ENCODE results near the gene SMG6. TPM values are rescaled to one million over a fixed set of nuclear protein-coding genes. Genes with fewer than 3 reads are reported as not detected.

The SMG6 gene
- total RNA-seq, 1 donor from 2014 or later, result 39.7 TPM

- H3K9me3 ChIP-seq (ENCODE audit: insufficient read depth, low read depth, low read length), result no peaks in the 10 kb centered on the region
- peaks cover 2% of the 10 kb centered on the region for H3K9me3 Mint-ChIP-seq (ENCODE audit: unreplicated experiment)
Measured at GRCh38 chr17:2053380-2054261, 250.0 kb downstream of the SMG6 start.

DNA sequence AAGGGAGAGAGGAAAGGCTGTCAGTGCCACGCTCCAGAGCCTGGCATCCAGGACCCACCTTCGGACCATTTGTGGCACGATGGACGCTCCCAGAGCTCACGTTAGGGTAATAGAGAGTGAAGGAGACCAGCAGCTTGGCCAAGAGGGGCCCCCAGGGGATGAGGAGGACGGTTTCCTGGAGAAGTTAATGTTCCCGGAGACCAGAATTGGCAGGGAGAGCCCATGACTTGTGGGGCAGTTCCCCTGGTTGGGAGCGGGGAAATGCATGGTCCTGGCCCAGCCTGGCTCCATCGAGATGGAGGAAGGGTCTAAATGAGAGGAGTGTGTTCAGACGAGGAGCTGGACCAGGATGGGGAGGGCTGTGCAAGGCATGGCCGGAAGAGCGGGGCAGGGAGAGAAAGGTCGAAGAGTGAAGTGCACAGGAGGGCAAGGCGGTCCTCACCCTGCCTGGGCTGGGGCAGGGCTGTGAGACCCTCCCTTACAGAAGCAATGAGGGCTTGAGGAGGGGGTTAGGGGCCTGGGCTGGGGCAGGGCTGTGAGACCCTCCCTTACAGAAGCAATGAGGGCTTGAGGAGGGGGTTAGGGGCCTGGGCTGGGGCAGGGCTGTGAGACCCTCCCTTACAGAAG, 251.5 kb downstream of the SMG6 start:
- no peak for FAIRE-seq
- H3K4me3 Mint-ChIP-seq (ENCODE audit: unreplicated experiment), result no peak overlapping the region
- no peaks in the 10 kb centered on the region for H3K27me3 ChIP-seq (ENCODE audit: insufficient read depth, low read length)

More at GRCh38 chr17:2053380-2054261, 250.0 kb downstream of the SMG6 start:
- H3K9ac ChIP-seq (ENCODE audit: low read length), result peak overlapping the region; percentile 93
- H3K4me1 ChIP-seq (ENCODE audit: insufficient read depth, low read length), result peaks cover 29% of the 10 kb centered on the region
- no peaks in the 10 kb centered on the region for H3K27me3 ChIP-seq (ENCODE audit: insufficient read depth, low read length)
- H3K4me3 ChIP-seq (ENCODE audit: insufficient read depth, low read depth, low read length), result peak overlapping the region; percentile 78
- H3K4me1 Mint-ChIP-seq (ENCODE audit: low read depth, unreplicated experiment), result peaks cover 8% of the 10 kb centered on the region
- H3K27ac ChIP-seq (ENCODE audit: low read depth, low read length), result peak overlapping the region; percentile 60
- H3K4me2 ChIP-seq (ENCODE audit: low read length), result peak overlapping the region; percentile 86
- peaks cover 34% of the 10 kb centered on the region for H4K20me1 ChIP-seq (ENCODE audit: insufficient read depth, low read length)
- peaks cover 42% of the 10 kb centered on the region for H3K79me2 ChIP-seq (ENCODE audit: insufficient read depth, low read length)
- peaks cover 4% of the 10 kb centered on the region for H3K36me3 Mint-ChIP-seq (ENCODE audit: low read depth, unreplicated experiment)
- peak overlapping the region; percentile 66 for H3K27ac Mint-ChIP-seq (ENCODE audit: unreplicated experiment)
- H3K36me3 ChIP-seq (ENCODE audit: insufficient read depth, low read length), result no peaks in the 10 kb centered on the region
- no peak for FAIRE-seq
- peak overlapping the region; percentile 27 for H2AFZ ChIP-seq (ENCODE audit: low read depth, low read length)
- H3K27me3 Mint-ChIP-seq (ENCODE audit: low read depth, unreplicated experiment), result peaks cover 2% of the 10 kb centered on the region
- TF ChIP-seq CTCF (IDR thresholded peaks at IDR 0.05; ENCODE audit: insufficient read depth, low read depth, low read length), result no peak
- TF ChIP-seq EZH2 (IDR thresholded peaks at IDR 0.05; ENCODE audit: insufficient read depth, low read length), result no peak
- DNase-seq (ENCODE audit: low read depth), result no peak
- peak overlapping the region; percentile 78 for H3K4me3 Mint-ChIP-seq (ENCODE audit: unreplicated experiment)

More for the DNA sequence above, 251.5 kb downstream of the SMG6 start:
- H2AFZ ChIP-seq (ENCODE audit: low read depth, low read length), result no peak overlapping the region
- H3K79me2 ChIP-seq (ENCODE audit: insufficient read depth, low read length), result peaks cover 26% of the 10 kb centered on the region
- H3K36me3 ChIP-seq (ENCODE audit: insufficient read depth, low read length), result no peaks in the 10 kb centered on the region
- no peaks in the 10 kb centered on the region for H3K9me3 ChIP-seq (ENCODE audit: insufficient read depth, low read depth, low read length)
- no peak overlapping the region for H3K27ac ChIP-seq (ENCODE audit: low read depth, low read length)
- H3K4me1 ChIP-seq (ENCODE audit: insufficient read depth, low read length), result peaks cover 25% of the 10 kb centered on the region
- Mint-ChIP-seq H3K36me3 (ENCODE audit: low read depth, unreplicated experiment) (no peaks in the 10 kb centered on the region), H3K27ac (ENCODE audit: unreplicated experiment) (peak overlapping the region; percentile 62), H3K27me3 (ENCODE audit: low read depth, unreplicated experiment) (peaks cover 4% of the 10 kb centered on the region), H3K4me1 (ENCODE audit: low read depth, unreplicated experiment) (peaks cover 8% of the 10 kb centered on the region), H3K9me3 (ENCODE audit: unreplicated experiment) (peaks cover 2% of the 10 kb centered on the region)
- DNase-seq (ENCODE audit: low read depth), result no peak
- no peak overlapping the region for H3K4me3 ChIP-seq (ENCODE audit: insufficient read depth, low read depth, low read length)
- TF ChIP-seq EZH2 (IDR thresholded peaks at IDR 0.05; ENCODE audit: insufficient read depth, low read length) (no peak), CTCF (IDR thresholded peaks at IDR 0.05; ENCODE audit: insufficient read depth, low read depth, low read length) (no peak)
- H3K9ac ChIP-seq (ENCODE audit: low read length), result no peak overlapping the region
- peaks cover 21% of the 10 kb centered on the region for H4K20me1 ChIP-seq (ENCODE audit: insufficient read depth, low read length)
- H3K4me2 ChIP-seq (ENCODE audit: low read length), result no peak overlapping the region

All from astrocyte (in vitro differentiated cells and primary cell).